GM12864 (cell line): ENCODE data around the gene KHDC1L.
"Not testable (repeated sequence)": the region's sequence is repeated elsewhere in the genome, so short reads cannot be mapped to it uniquely, and the experiment has no call there.

Source experiments
- DNase-seq: peaks from one replicate; pipeline ENCODE4 v3.0.0-alpha.2; 2011; ENCODE audit warnings: low read depth
- H3K4me3 ChIP-seq: 2 replicates; pipeline ENCODE4 v1.5.1; 2011; ENCODE audit warnings: mild to moderate bottlenecking, low read depth, low read length, control low read depth
- TF ChIP-seq, protein P1 (sequence below): IDR thresholded peaks from 2 replicates; pipeline ENCODE4 v1.5.1; 2011; ENCODE audit warnings: low read depth, mild to moderate bottlenecking, moderate library complexity, low read length, control low read depth, inconsistent platforms; ENCODE audit errors: missing control alignments

KHDC1L gene

GRCh38 chr6:73225396-73225795, at the start of gene KHDC1L:
Gene KHDC1L (minus strand): TSS chr6:73225496. CDS start chr6:73225408, 88 bp downstream.
- no peak for DNase-seq
- H3K4me3 ChIP-seq, result no peak within 1 kb of the TSS
- TF ChIP-seq, protein P1, sequence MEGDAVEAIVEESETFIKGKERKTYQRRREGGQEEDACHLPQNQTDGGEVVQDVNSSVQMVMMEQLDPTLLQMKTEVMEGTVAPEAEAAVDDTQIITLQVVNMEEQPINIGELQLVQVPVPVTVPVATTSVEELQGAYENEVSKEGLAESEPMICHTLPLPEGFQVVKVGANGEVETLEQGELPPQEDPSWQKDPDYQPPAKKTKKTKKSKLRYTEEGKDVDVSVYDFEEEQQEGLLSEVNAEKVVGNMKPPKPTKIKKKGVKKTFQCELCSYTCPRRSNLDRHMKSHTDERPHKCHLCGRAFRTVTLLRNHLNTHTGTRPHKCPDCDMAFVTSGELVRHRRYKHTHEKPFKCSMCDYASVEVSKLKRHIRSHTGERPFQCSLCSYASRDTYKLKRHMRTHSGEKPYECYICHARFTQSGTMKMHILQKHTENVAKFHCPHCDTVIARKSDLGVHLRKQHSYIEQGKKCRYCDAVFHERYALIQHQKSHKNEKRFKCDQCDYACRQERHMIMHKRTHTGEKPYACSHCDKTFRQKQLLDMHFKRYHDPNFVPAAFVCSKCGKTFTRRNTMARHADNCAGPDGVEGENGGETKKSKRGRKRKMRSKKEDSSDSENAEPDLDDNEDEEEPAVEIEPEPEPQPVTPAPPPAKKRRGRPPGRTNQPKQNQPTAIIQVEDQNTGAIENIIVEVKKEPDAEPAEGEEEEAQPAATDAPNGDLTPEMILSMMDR, result no peak

DNA sequence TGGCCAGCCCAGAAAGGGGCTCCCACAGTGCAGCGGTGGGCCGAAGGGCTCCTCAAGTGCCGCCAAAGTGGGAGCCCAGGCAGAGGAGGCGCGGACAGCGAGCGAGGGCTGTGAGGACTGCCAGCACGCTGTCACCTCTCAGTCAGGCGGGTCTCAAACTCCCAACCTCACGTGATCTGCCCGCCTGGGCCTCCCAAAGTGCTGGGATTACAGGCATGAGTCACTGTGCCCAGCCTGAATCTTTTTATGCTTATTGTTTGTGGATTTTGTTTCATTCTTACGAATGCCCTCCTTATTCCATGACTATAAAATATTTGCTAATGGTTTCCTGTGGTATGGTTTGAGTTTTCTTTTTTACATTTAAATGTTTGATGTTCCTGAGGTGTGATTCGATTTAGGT, 44.0 kb upstream of the KHDC1L start:
- not testable (repeated sequence) for H3K4me3 ChIP-seq, DNase-seq

DNA sequence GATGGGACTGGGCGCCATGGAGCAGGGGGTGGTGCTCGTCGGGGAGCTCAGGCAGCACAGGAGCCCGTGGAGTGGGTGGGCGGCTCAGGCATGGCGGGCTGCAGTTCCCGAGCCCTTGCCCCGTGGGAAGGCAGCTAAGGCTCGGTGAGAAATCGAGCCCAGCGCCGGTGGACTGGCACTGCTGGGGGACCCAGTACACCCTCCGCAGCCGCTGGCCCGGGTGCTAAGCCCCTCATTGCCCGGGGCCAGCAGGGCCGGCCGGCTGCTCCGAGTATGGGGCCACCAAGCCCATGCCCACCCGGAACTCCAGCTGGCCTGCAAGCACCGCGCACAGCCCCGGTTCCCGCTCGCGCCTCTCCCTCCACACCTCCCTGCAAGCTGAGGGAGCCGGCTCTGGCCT, 43.6 kb upstream of the KHDC1L start:
- not testable (repeated sequence) for DNase-seq, H3K4me3 ChIP-seq

DNA sequence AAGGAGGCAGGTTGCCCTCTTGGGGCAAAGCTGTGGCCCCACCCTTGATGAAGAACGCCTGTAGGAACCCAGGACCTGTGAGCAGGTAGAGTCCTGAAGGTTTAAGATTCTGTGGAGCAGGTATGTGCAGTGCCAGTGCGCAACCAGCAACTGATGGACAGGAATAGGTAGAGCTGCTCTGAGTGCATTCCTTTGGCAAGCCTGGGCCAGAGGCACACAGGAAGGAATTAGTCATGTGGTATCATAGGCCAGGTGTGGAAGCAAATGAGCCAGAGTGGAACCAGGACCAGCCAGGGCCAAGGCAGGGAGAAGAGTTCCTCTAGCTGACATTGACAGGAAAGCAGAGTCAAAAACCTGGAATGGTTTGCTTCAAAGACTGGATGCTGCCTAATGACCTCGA, 39.1 kb upstream of the KHDC1L start:
- TF ChIP-seq, protein P1, result no peak
- no peak for DNase-seq
- no peak overlapping the region for H3K4me3 ChIP-seq

GRCh38 chr6:73263570-73263909, 38.2 kb upstream of the KHDC1L start:
- TF ChIP-seq, protein P1, result no peak
- no peak for DNase-seq
- peak overlapping the region; percentile 61 for H3K4me3 ChIP-seq

DNA sequence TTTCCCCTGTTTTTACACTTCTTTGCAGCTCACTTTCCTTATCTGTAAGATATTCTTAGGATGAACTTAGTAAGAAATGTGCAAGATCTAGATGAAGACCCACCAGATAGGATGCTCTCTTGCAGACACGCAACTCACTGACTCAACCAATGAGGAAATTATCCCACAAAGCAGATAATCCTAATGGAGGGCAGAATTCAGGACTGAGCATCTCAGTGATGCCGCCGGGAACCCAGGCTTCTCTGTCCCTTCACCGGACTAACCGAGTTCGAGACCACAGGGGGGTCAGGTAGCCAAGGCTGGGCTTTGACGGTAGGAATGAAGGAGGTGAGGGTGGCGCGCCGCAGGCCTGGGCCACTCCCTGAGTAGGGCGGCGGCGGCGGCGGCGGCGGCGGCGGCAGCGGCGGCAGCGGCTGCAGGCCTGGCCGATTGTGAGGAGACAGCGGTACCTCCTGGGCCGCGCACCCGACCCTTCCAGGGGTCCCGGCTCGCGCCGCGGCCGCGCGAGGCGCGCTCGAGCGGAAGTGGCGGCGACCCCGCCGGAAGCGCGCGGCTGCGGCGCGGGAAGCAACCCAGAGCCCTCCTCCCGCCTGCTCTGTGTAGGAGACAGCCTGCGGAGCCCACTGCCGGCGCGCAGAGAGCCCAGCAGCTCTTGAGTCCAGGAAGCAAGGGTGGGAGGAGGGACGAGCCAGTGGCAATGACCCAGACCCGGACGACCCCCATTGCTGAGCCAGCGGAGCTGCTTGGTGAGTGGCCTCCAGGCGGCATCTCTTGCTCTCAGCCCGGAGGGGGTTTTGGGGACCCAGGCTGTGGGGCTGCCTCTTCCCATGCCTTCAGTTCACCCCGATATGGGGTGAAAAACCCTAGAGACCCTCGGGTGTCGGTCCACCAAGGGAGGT, 37.6 kb upstream of the KHDC1L start, which contains the start of gene KHDC1:
Gene KHDC1 (minus strand): TSS at position 526 of the 899 bp plus-strand sequence. CDS start 20,679 bp downstream, outside the sequence.
- DNase-seq, result no peak
- peak within 1 kb of the TSS; percentile 61 for H3K4me3 ChIP-seq
- TF ChIP-seq, protein P1, result peak; percentile 13

DNA sequence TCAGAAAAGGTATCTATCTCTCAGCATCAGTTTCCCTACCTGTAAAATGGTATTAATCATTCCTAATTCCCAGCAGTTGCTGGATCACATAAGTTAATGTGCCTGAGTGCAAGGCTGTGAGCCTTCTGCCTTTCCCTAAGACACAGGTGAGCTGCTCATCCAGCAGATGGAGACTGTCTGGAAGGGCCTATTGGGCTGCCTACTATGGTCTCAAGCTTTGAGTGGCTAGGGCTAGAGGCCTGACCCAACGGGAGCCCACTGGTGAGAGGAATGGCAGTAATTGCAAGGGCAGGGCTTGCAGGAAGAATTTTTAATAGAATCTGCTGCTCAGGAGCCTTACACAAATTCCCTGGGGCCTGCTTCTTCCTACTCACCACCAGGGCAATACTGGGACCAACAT, 33.4 kb upstream of the KHDC1L start:
- H3K4me3 ChIP-seq, result no peak overlapping the region
- TF ChIP-seq, protein P1, result no peak
- DNase-seq, result no peak

- not testable (repeated sequence) for DNase-seq, H3K4me3 ChIP-seq
Measured at GRCh38 chr6:73254323-73254722, 29.0 kb upstream of the KHDC1L start.
